HG03196 (cell line): ENCODE measurements around the gene ANP32A.
"Not testable (repeated sequence)": the region's sequence is repeated elsewhere in the genome, so short reads cannot be mapped to it uniquely, and the experiment has no call there.

Experiments used
- ATAC-seq: cut with Tn5 transposase; IDR thresholded peaks from one replicate; pipeline ENCODE4 v1.9.1; 2021; ENCODE audit not compliant: unreplicated experiment

Gene ANP32A

GRCh38 chr15:68759982-68760579 lies 60.6 kb downstream of the ANP32A start:
- not testable (repeated sequence) for ATAC-seq

- ATAC-seq = no peak
These were observed 65.0 kb downstream of the ANP32A start for GRCh38 chr15:68755731-68756130.

GRCh38 chr15:68751622-68752021 lies 69.1 kb downstream of the ANP32A start:
- no peak for ATAC-seq

- ATAC-seq = no peak
These were observed 70.9 kb downstream of the ANP32A start for GRCh38 chr15:68749793-68750192.

GRCh38 chr15:68749365-68749764 lies 71.3 kb downstream of the ANP32A start:
- no peak for ATAC-seq

GRCh38 chr15:68743256-68743655 lies 77.4 kb downstream of the ANP32A start:
- ATAC-seq = no peak

- ATAC-seq = no peak
These were observed 81.2 kb downstream of the ANP32A start for GRCh38 chr15:68739390-68740080.

GRCh38 chr15:68735610-68736009 lies 85.1 kb downstream of the ANP32A start:
- ATAC-seq = no peak

- ATAC-seq = no peak
These were observed 85.8 kb downstream of the ANP32A start for GRCh38 chr15:68734881-68735280.

- no peak for ATAC-seq
These were observed 86.3 kb downstream of the ANP32A start for GRCh38 chr15:68734352-68734751.

GRCh38 chr15:68733666-68734065 lies 87.0 kb downstream of the ANP32A start:
- ATAC-seq = no peak

GRCh38 chr15:68732451-68732850 lies 88.2 kb downstream of the ANP32A start:
- ATAC-seq = no peak

- no peak for ATAC-seq
These were observed 89.5 kb downstream of the ANP32A start for GRCh38 chr15:68730976-68731897.

- ATAC-seq = no peak
These were observed 90.2 kb downstream of the ANP32A start for GRCh38 chr15:68730471-68730919.

- no peak for ATAC-seq
These were observed 90.8 kb downstream of the ANP32A start for GRCh38 chr15:68729789-68730411.
